NCI-H446 (cell line): ENCODE results near the gene SLC6A8.
A peak's percentile ranks its signal among the peaks of the same experiment; 100 is the strongest.
"Not testable (repeated sequence)": the region's sequence is repeated elsewhere in the genome, so short reads cannot be mapped to it uniquely, and the experiment has no call there.

Experiments used
- DNase-seq, 2 experiments: peaks; one replicate each; lab custom pipeline; 2025; lab: John Stamatoyannopoulos, UW

SLC6A8 gene

DNA sequence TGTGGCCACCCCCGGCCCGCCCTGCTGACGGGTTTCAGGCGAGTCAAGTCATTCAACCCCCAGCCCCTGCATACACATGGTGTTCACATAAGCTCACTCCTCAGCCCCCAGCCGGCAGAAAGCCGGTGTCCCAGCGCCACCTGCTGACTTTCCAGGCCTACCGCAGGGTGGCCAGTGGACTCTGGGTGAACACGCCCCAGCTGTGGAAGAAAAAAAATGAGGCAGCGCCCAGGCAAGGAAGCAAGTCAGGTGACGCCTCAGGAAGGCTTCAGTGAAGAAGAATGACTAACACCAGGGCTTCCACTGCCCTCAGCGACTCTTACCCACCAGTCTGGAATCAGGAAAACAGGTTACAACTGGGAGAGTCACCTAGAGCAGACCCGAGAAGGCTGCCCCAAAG lies 20.7 kb downstream of the SLC6A8 start:
- DNase-seq, result peak; percentile 15 to 31

GRCh38 chrX:153709726-153710674 lies 22.3 kb downstream of the SLC6A8 start:
- DNase-seq, result no peak

DNA sequence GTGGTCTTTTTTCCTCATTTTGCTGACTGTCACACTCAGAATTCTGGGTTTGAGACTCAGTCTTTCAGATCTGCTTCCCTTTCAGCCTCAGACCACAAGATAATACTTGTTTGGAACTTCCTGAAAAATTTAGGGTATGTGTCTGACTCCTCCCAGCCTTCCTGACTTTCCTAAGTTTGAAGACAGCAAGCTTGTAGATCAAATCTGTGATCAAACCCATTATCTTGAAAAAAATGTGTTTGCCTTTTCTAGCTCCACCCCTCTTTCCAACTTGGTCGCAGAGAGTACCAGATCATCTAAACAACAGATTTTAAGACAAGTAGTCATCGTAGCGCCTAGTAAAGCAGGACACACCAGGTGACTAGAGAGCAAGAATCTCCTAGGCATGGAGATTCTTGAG lies 26.5 kb downstream of the SLC6A8 start:
- no peak for DNase-seq

- no peak for DNase-seq
These were observed 29.7 kb downstream of the SLC6A8 start for GRCh38 chrX:153717445-153717844.

DNA sequence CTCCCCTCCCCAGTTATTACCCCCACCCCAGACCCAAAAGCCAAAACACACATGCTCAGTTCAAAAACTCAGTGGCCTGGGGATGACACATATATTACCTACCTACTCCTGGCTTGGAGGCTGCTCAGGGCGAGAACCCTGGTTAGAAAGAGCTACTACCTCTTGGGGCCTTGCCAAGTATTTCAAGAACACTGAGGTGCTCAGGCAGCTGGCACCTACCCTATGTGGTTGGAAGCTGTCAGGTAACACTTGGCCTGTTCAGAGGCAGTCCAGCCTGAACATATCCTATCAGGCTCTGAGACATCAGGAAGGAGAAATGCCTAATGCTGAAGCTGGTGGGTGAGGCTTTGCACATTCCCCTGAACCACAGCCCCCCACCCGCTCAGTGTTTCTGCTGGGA lies 31.5 kb downstream of the SLC6A8 start:
- no peak for DNase-seq

GRCh38 chrX:153719701-153720100 lies 32.0 kb downstream of the SLC6A8 start:
- DNase-seq, result no peak

GRCh38 chrX:153722704-153723350 lies 35.1 kb downstream of the SLC6A8 start:
- DNase-seq, result no peak

- no peak for DNase-seq
These were observed 35.9 kb downstream of the SLC6A8 start for GRCh38 chrX:153723351-153724251.

DNA sequence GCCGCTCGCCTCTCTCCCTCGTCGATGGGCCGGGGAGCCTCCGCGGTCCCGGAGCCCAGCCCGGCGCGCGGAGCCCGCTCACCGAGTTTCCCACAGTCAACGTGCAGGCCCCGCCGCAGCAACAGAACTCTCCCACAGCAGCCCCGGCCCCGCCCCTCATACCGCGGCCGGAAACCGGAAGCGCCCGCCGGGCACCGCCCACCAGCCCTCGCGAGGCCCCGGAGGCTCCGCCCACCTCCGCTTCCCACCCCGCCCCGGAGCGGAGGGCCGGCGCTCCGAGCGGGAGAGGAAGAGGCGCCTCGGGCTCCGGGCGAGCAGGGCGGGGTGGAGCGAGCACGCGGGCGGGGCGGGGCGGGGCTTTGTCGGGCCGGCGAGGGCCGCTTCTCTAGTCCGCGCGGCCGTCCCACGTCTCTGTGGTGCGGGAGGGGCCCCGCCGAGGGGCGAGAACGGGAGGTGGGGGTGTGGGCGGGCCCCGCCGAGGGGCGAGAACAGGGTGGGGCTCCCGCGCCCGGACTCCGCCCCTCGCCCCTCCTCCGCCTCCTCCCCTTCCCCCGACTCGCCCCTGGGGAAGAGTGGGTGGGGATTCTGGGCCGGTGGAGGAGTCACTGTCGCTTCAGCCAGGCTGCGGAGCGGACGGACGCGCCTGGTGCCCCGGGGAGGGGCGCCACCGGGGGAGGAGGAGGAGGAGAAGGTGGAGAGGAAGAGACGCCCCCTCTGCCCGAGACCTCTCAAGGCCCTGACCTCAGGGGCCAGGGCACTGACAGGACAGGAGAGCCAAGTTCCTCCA lies 36.7 kb downstream of the SLC6A8 start, which contains the start of the genes ABCD1 and BCAP31:
Gene ABCD1, plus strand, starts transcription at position 605 of the 787 bp plus-strand sequence. CDS start 411 bp downstream, outside the sequence.
Gene BCAP31, minus strand, starts transcription at position 136 of the 787 bp plus-strand sequence. CDS start 1,143 bp downstream, outside the sequence.
- DNase-seq, result peak; percentile 80 to 94

DNA sequence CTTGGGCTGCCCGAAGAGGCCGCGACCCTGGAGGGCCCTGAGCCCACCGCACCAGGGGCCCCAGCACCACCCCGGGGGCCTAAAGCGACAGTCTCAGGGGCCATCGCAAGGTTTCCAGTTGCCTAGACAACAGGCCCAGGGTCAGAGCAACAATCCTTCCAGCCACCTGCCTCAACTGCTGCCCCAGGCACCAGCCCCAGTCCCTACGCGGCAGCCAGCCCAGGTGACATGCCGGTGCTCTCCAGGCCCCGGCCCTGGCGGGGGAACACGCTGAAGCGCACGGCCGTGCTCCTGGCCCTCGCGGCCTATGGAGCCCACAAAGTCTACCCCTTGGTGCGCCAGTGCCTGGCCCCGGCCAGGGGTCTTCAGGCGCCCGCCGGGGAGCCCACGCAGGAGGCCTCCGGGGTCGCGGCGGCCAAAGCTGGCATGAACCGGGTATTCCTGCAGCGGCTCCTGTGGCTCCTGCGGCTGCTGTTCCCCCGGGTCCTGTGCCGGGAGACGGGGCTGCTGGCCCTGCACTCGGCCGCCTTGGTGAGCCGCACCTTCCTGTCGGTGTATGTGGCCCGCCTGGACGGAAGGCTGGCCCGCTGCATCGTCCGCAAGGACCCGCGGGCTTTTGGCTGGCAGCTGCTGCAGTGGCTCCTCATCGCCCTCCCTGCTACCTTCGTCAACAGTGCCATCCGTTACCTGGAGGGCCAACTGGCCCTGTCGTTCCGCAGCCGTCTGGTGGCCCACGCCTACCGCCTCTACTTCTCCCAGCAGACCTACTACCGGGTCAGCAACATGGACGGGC lies 37.5 kb downstream of the SLC6A8 start:
- DNase-seq, result no peak

DNA sequence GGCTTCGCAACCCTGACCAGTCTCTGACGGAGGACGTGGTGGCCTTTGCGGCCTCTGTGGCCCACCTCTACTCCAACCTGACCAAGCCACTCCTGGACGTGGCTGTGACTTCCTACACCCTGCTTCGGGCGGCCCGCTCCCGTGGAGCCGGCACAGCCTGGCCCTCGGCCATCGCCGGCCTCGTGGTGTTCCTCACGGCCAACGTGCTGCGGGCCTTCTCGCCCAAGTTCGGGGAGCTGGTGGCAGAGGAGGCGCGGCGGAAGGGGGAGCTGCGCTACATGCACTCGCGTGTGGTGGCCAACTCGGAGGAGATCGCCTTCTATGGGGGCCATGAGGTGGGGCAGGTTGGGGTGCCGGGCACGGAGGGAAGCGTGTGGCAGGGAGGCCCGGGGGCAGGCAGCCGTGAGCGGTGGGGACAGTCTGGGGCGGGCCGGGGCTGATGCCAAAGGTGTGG lies 38.1 kb downstream of the SLC6A8 start:
- DNase-seq, result no peak

- no peak for DNase-seq
These were observed 38.8 kb downstream of the SLC6A8 start for GRCh38 chrX:153726286-153727122.

DNA sequence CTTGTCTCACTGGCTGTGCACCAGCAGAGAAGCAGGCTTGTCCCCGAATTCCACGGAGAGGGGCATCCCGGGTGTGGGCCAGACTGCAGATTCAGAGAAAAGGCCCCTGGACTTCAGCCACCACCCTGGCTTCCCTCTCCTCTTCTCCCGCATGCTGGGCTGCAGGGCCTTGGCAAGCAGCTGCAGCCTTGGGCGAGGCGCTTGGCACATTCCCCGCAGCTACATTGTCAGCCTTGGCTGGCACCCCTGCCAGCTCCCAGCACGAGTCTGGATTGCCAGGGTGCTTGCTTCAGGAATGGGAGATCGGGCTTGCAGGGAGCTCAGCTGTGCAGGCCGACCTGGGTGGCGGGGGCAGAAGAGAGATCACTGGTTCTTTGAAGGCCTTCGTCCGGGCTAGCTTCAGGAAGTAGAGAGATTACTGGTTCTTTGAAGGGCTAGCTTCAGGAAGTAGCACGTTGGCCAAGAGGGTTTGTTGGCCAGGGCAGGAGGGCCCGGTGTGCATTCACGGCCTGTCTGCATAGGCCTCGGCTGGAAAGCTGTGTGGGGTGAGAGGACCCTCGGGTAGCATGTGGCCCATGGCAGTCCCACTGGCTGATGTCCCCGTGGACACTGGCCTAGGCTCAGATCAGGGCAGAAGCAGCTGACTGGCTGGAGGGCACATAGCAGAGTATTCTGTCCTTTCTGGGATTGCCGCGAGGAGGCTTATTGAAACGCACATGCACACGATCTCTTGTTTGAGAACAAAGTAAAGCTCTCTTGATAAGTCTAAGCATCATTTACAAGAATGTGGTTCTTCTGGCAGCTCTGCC lies 39.6 kb downstream of the SLC6A8 start:
- DNase-seq, result peak; percentile 41 to 81

- DNase-seq, result no peak
These were observed 40.4 kb downstream of the SLC6A8 start for GRCh38 chrX:153728095-153728494.

GRCh38 chrX:153728951-153729631 lies 41.4 kb downstream of the SLC6A8 start:
- no peak for DNase-seq

GRCh38 chrX:153730115-153730514 lies 42.4 kb downstream of the SLC6A8 start:
- not testable (repeated sequence) for DNase-seq

- no peak for DNase-seq
These were observed 43.6 kb downstream of the SLC6A8 start for GRCh38 chrX:153731117-153731844.
